ENCODE results near the gene CCDC126. TPM values are rescaled to one million over a fixed set of nuclear protein-coding genes. Genes with fewer than 3 reads are reported as not detected.
A peak's percentile ranks its signal among the peaks of the same experiment; 100 is the strongest.

Gene CCDC126
- total and polyA plus RNA-seq, 2 of the 8 experiments (the other 6 are each of a cell fraction or from before 2014, with no cell fraction given) = 1.4 to 5.3 TPM

DNA sequence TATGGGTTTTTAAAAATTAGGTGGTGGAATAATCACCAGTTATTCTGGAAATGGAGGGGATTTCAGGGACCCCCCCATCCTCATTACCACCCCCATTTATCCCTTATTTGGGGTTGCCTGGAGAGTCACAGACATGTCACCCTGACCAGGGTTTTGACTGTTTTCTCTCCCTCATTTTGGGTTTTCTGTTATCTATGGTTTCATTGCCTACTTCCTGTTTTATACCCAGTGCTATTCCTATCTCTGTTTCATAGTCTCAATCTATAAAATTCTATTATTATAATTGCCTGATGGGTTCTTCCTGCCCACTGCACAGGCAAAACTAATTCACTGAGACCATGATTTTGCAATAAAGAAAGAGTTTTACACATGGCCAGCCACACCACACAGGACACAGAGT, 66.9 kb downstream of the CCDC126 start:
- Histone ChIP-seq H3K4me2 (ENCODE audit: insufficient read depth in 1 of 2, low read depth in 2 of 2, low read length in 2 of 2) (no peak overlapping the region), H3K23me2 (ENCODE audit: low read depth, low read length) (peaks cover 2% of the 10 kb centered on the region; the same call in 1 of the 2 replicates), H4K8ac (ENCODE audit: extremely low read depth, insufficient read depth, low read length) (no peak overlapping the region), H3K27ac (ENCODE audit: low read depth, low read length) (no peak overlapping the region), H3K23ac (ENCODE audit: insufficient read length) (no peak overlapping the region), H4K5ac (ENCODE audit: insufficient read length, low read depth, low read length) (no peak overlapping the region), H3K36me3 (ENCODE audit: control insufficient read depth in 2 of 4, insufficient read depth in 4 of 4, low read length in 3 of 4) (no peaks in the 10 kb centered on the region), H3K79me1 (ENCODE audit: low read depth, low read length) (no peaks in the 10 kb centered on the region), H3K27me3 (replicated peaks in 1 of 4; ENCODE audit: control insufficient read depth in 3 of 4, extremely low read depth in 1 of 4, insufficient read depth in 3 of 4, low read length in 3 of 4) (no peaks in the 10 kb centered on the region), H2BK12ac (ENCODE audit: low read depth, low read length) (no peak overlapping the region), H3K4ac (replicated peaks; ENCODE audit: insufficient read length, low read depth, low read length) (no peak overlapping the region), H2AK5ac (ENCODE audit: low read depth, low read length) (no peak overlapping the region), H3K14ac (ENCODE audit: insufficient read length) (no peak overlapping the region), H2BK20ac (ENCODE audit: low read length) (0 out of 2 replicates have a peak overlapping the region, but pooled peaks have one; percentile 48), H3K9ac (replicated peaks in 1 of 4; ENCODE audit: extremely low read depth in 1 of 4, low read depth in 3 of 4, low read length in 3 of 4) (no peak overlapping the region), H3K4me3 (ENCODE audit: extremely low read depth in 1 of 4, insufficient read depth in 2 of 4, low read depth in 3 of 4, low read length in 4 of 4) (no peak overlapping the region), H3K56ac (replicated peaks; ENCODE audit: insufficient read length, low read depth, low read length) (no peak overlapping the region), H3K18ac (ENCODE audit: extremely low read depth, low read length) (no peak overlapping the region), H3K79me2 (ENCODE audit: control insufficient read depth in 1 of 2, insufficient read depth in 2 of 2, low read length in 2 of 2) (no peaks in the 10 kb centered on the region), H3K9me3 (ENCODE audit: insufficient read depth in 2 of 2, low read depth in 1 of 2, low read length in 1 of 2) (no peaks in the 10 kb centered on the region), H4K20me1 (replicated peaks in 1 of 2; ENCODE audit: control insufficient read depth in 1 of 2, insufficient read depth in 2 of 2, low read length in 2 of 2) (no peaks in the 10 kb centered on the region), H2BK120ac (replicated peaks; ENCODE audit: low read depth, low read length) (no peak overlapping the region), H3K4me1 (replicated peaks in 1 of 4; ENCODE audit: control insufficient read depth in 3 of 4, insufficient read depth in 4 of 4, low read length in 3 of 4) (peaks cover 6 to 14% (median 12%) of the 10 kb centered on the region in 4 experiments), H2BK15ac (ENCODE audit: low read length) (no peak overlapping the region), H2AFZ (ENCODE audit: low read length) (no peak overlapping the region), H4K91ac (replicated peaks; ENCODE audit: insufficient read length, low read length) (no peak overlapping the region), H2BK5ac (ENCODE audit: low read depth, low read length) (no peak overlapping the region)
- ChIA-PET CTCF (ENCODE audit: partially characterized antibody) (interaction anchor here (1.1 kb wide), 1 partner anchor 16 kb away, joined by 3 read pairs; the partner anchor contains the start of gene FAM221A), POLR2A (ENCODE audit: partially characterized antibody) (interaction anchor here (1.2 to 3.9 kb wide), 3 partner anchors 17 to 67 kb away, joined by 3 to 27 read pairs (median 4); partner anchors contain the start of genes CCDC126 and FAM221A)
- TF ChIP-seq RBBP5 (IDR thresholded peaks at IDR 0.05; ENCODE audit: borderline replicate concordance, low read depth, low read length) = no peak
- TF ChIP-seq MAX (IDR thresholded peaks at IDR 0.05) = no peak
- TF ChIP-seq NRF1 (IDR thresholded peaks at IDR 0.05; ENCODE audit: low read depth, low read length) = no peak
- no peak for TF ChIP-seq BACH1 (IDR thresholded peaks at IDR 0.05; ENCODE audit: low read length)
- no peak for TF ChIP-seq TBP (IDR thresholded peaks at IDR 0.05; ENCODE audit: low read depth, low read length)
- no peak for TF ChIP-seq SIN3A (conservative IDR thresholded peaks at IDR 0.05 in 1 of 2, IDR thresholded peaks at IDR 0.05 in 1 of 2; ENCODE audit: low read depth in 1 of 2, low read length in 2 of 2)
- no peak for TF ChIP-seq TEAD4 (IDR thresholded peaks at IDR 0.05; ENCODE audit: low read depth, low read length)
- TF ChIP-seq, protein P1, sequence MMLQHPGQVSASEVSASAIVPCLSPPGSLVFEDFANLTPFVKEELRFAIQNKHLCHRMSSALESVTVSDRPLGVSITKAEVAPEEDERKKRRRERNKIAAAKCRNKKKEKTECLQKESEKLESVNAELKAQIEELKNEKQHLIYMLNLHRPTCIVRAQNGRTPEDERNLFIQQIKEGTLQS (IDR thresholded peaks at IDR 0.05; ENCODE audit: insufficient read depth, low read depth, low read length) = no peak
- no peak for TF ChIP-seq YY1 (IDR thresholded peaks at IDR 0.05; ENCODE audit: low read depth, low read length)
- no peak for TF ChIP-seq SAP30 (IDR thresholded peaks at IDR 0.05; ENCODE audit: insufficient read depth, insufficient replicate concordance, low read length)
- no peak for TF ChIP-seq CREB1 (IDR thresholded peaks at IDR 0.05)
- no peak for TF ChIP-seq EGR1 (IDR thresholded peaks at IDR 0.05; ENCODE audit: borderline replicate concordance, low read depth, low read length)
- TF ChIP-seq NANOG (IDR thresholded peaks at IDR 0.05; ENCODE audit: insufficient read depth, low read depth, low read length, poor library complexity, severe bottlenecking) = no peak
- no peak for TF ChIP-seq JUN (IDR thresholded peaks at IDR 0.05; ENCODE audit: low read depth, low read length)
- TF ChIP-seq GTF2F1 (IDR thresholded peaks at IDR 0.05; ENCODE audit: borderline replicate concordance, low read depth, low read length) = no peak
- no peak for FAIRE-seq
- DNase-seq (ENCODE audit: low read depth in 1 of 2, low spot score in 2 of 2) = no peak
